ENCODE measurements around the gene HOXC10.

Gene HOXC10

DNA sequence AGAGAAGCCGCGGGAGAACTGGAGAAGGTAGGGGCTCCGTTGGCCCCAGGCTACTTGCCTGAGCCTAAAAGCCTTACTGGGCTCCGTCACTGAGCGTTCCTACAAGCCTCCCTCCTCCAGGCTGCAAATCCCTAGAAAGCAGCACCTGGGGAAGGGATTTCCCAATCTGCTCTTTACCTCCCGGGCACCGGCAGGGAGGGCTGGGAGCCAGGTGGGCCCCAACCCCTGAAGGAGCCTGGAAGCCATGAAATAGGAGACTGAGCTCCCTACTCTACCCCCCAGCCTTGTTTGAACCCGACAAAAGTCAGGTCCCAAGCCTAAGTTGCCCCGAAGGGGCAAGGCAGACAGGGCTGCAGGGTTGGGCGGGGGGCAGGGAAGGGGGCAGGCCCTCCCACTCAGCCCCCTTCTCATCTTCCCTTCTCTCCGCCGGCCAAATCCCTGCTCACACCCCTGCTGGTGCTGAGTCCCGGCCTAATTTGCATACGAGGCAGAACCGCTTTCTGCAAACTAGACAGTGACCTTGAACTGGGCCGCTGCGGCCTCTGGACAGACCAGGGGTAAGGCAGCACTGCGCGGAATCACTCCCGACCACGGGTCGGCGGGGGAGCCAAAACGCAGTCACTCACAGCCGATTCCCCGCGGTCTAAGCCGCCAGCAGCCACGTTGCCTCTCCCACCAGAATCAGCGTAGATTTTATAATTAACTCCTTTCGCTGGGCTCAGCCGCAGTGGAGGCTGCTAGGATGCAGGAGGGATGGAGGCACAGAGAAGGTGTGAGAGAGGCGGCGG, 34.0 kb upstream of the HOXC10 start:
- no peak for DNase-seq (ENCODE audit: low spot score)

DNA sequence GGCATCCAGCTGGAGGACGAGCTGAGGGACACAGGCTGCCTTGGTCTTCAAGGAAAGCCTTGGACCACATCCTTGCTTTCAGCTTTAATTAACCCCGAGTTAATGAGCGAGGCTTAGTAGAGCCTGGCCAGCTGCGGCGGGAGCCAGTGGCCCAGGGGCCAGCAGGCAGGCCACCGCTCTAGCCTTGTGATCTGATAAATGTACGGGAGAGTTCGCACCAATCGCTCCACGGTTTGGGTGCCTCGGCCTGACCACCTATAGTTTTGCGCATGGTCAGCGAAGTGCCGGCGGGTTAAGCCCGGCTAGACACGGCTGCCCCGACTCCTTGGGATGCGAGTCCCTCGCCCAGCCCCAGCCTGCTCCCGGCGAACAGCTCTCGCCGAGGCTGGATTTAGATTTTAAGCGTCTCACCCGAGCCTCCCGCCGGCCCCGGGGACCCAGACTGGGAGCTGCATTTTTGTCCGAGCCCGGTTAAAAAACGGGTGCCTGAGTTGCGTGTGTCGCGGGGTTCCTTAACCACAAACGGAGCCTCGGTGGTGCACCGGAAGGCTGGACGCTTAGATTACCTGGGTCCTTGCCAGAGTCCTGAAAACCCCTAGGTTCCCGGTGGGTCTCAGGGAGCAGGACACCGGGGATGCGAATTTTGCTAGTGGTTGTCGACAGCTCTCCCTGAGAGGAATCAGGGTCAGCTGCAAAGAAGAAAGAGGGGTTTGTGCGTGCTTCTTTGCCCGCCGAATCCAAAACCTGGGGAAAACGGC, 33.2 kb upstream of the HOXC10 start:
- DNase-seq (ENCODE audit: low spot score): no peak

DNA sequence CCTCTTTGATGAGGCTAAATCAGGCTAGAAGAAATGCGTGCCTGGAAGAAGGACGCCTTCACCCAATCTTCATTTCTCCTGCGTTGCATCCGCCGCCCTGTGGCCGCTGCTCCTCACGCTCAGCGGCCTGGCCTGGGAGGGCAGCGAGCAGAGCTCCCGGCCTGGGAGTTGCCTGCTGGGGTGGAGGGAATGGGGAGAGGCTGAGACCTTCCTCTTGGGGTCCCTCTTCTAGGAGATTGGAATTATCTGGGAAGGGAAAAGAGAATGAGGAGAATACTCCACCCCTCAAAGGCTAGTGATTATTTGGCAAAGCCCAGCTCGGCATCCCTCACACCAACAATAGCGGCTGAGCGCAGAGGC, 32.6 kb upstream of the HOXC10 start:
- no peak for DNase-seq (ENCODE audit: low spot score)

DNA sequence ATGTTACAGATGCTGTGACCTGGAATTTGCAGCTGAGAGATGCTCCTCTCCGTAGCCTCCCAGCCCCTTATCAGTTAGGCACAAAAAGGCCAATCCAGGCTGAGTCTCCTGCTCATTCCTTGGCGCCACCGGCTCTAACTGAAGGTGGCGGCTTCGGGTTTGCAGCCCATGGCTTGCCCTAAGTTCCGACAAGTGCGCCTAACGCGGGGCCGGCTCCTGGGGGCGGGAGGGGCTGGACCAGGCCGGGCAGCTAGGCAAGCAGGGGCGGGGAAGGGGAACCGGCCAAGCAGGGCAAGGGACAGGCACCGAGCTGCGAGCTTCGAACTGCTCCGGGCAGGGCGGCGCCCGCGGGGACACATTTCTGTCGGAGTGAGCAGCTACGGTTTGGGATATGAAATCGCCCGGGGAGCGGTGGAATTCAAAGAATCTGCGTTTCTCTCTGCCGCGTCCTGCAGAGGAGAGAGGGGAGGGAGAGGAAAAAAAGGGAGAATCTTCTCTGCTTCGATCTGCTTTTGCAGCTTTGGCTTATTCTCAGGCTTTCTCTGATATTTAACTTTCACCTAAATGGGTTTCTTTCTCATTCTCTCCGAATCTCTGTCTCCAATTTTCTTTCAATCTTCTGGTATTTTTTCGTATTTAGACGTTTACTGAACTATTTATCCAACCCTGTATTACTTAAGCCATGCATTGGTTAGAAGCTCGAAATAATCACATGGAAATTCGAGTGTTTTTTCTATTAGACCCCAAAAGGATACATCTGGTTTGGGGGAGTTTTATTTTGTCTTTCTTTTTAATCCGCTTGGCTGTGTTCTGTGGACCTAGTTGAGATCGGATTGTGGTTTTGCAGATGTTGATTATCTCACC, 31.8 kb upstream of the HOXC10 start:
- peak; percentile 63 for DNase-seq (ENCODE audit: low spot score)

DNA sequence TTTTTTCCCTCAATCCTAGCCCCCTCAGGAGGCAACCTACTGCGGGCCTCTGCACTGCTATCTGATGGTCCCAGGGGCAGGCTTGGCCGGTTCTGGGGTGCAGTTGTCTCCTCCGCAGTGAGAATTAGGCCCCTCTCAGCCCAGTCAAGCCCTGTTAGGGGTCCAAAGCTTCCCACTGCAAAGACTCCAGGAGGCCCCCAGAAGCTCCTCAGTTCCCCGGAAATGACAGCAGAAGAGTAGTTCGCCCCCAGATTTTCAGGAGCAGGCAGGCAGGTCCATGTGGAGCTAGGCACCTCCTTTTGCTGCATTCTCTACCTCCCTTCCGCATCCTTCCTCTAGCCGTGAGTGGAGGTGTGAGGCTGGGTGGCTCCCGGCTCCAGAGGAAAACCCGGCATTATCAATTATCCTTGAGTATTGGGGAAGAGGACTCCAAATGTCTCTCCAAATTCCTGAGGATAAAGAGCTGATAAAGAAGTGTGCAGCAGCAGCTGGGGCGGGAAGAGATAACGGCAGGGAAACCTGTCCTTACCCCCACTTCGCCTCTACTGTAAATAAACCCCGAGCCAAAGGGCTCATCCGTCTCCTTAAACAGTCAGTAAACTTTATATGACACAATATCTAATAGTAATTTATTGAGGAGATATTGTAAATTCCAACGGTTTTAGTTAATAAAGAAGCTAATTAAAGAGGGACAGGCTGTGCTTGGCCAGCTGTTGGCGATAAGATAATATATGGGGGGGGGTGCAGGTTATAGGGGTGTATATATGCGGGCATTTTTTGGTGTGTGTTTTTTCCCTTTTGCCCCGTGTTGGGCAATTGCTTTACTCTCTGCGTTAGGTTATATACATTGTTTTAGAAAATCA, 30.9 kb upstream of the HOXC10 start:
- no peak for DNase-seq (ENCODE audit: low spot score)

DNA sequence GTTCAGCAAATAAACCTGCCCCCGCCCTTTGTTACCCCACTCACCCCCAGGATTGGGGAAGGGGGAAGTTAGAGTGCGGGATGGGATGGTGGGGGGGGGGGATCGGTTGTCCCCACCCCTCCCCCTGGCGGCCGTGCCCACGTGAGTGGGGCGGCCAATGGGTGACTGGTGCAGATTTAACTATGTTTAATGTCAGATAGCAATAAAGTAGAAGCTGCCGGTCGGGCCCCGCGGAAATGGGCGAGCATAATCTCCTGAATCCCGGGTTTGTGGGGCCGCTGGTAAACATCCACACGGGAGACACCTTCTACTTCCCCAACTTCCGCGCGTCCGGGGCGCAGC, 30.3 kb upstream of the HOXC10 start, which contains the start of gene HOXC12:
Gene HOXC12 (plus strand): TSS at position 210 of the 342 bp plus-strand sequence. CDS start 27 bp downstream, at position 237.
- no peak for DNase-seq (ENCODE audit: low spot score)

DNA sequence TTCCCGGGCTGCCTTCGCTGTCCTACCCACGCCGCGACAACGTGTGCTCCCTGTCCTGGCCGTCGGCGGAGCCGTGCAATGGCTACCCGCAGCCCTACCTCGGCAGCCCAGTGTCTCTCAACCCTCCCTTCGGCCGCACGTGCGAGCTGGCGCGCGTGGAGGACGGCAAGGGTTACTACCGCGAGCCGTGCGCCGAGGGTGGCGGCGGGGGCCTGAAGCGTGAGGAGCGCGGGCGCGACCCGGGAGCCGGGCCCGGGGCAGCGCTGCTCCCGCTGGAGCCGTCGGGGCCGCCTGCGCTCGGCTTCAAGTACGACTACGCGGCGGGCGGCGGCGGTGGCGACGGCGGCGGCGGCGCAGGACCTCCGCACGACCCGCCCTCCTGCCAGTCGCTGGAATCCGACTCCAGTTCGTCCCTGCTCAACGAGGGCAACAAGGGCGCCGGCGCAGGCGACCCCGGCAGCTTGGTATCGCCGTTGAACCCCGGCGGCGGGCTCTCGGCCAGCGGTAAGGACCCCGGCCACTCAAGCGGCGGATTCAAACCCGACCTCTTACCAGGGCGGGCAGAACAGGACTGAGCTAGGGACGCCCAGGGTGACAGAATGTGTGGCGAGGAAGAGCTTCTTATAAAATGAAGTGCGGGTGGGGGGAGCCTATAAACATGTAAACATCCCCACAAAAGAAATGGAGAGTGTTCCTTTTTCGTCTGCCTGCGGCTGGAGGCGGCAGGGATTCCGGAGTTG, 29.7 kb upstream of the HOXC10 start:
- no peak for DNase-seq (ENCODE audit: low spot score)

DNA sequence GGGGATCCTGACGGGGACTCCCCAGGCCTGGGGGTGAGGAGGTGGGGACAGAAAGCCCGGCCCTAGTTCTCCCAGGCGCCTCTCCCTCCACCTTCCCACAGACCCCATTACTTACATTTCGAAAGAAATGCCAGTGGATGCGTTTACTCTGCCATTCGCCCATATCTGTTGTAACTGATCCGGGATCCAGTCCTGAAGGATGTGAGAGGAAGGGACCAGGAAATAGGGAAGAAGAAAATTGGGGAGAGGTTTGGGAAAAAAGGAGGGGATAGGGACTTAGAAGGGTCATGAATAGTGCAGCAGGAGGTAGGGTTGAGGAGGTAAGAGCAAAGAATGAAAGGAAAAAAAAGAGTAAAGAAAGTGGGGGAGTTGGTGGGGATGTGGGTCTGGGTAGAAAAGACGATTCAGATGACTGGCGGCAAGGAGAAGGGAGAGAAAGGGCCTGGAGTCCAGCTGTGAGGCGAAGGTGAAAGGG, 29.1 kb upstream of the HOXC10 start:
- no peak for DNase-seq (ENCODE audit: low spot score)

DNA sequence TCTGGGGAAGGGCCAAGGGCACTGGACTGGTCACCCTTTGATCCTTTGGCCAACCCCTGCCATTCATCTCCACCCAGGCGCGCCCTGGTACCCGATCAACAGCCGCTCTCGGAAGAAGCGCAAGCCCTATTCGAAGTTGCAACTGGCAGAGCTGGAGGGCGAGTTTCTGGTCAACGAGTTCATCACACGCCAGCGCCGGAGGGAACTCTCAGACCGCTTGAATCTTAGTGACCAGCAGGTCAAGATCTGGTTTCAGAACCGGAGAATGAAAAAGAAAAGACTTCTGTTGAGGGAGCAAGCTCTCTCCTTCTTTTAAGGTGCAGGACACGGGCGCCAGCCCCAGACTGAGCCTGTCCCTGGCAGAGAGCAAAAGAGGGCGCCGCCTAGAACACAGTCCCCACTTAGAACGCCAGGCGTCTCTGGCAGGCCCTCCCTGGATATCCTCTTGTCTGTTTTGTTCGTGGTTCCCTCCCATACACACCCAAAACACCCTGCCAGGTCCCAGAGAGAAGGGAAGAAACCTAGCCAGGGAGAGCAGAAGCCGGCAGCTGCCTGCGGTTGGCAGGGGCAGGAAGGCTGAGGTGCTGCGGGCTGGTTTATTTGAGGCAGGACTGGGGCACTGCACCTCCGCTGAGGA, 28.6 kb upstream of the HOXC10 start:
- peak; percentile 29 for DNase-seq (ENCODE audit: low spot score)

DNA sequence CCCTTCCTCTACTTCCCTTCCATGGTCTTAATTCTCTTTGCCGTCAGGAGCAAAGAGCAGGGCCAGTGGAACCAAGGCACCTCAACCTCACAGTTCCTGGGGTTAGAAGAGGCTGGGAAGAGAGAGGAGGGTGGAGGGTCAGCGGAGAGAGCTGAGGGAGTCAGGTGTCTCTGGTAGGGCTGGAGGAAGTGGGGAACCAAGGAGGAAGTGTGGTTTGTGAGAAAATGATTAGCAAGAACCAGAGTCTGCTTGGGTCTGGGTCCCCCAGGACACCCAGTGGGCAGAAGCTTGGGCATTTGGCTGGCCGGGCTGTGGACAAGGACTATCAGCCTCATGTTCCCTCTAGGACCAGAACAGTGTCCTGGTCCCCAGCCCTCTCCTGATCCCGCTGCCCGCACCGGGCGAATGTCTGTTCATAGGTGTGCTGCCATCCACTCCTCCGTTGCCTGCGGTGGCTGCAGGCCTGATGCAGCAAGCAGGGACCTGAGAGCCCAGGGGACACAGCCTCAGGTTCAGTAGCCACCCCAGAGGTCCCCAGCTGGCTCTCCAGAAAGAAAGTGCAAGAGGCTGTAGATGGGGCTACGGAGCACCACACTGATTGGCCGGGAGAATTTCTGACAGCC, 27.9 kb upstream of the HOXC10 start:
- no peak for DNase-seq (ENCODE audit: low spot score)

DNA sequence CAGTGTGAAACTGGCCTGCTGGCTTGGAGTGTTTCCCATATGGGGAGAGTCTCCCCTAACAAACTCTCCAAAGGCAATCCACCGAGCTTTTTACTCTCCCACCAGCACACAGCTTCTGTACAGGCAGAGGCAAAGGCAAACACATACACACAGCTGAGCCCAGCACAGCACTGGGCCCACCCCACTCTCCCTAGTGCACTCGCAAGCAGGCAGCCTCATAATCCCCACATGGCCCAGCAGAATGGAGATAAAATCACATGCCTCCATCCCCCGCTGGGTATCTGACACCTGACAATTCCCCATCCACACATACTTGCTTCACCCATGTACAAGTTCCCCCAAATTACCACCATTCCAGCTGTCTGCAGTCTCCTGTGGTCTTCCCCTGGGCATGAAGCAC, 26.8 kb upstream of the HOXC10 start:
- no peak for DNase-seq (ENCODE audit: low spot score)

DNA sequence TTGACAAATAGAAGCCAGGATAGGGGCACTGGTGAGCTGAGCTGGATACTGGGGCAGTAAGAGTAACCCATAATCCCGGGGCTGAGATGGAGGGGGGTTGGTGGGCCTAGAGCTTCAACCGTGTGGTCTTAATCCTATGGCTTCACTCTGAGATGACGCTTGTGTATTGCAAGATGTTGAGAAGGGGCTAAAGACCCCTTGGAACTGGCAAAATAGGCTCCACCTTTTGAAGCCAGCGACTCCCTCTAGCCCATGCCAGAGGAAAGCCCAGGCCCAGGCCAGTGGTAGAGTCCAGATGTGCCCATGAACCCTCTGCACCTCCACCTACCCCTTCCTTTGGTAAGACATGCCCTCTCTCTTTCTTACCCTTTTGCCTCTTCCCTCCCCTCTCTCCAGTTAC, 25.6 kb upstream of the HOXC10 start:
- DNase-seq (ENCODE audit: low spot score): no peak

DNA sequence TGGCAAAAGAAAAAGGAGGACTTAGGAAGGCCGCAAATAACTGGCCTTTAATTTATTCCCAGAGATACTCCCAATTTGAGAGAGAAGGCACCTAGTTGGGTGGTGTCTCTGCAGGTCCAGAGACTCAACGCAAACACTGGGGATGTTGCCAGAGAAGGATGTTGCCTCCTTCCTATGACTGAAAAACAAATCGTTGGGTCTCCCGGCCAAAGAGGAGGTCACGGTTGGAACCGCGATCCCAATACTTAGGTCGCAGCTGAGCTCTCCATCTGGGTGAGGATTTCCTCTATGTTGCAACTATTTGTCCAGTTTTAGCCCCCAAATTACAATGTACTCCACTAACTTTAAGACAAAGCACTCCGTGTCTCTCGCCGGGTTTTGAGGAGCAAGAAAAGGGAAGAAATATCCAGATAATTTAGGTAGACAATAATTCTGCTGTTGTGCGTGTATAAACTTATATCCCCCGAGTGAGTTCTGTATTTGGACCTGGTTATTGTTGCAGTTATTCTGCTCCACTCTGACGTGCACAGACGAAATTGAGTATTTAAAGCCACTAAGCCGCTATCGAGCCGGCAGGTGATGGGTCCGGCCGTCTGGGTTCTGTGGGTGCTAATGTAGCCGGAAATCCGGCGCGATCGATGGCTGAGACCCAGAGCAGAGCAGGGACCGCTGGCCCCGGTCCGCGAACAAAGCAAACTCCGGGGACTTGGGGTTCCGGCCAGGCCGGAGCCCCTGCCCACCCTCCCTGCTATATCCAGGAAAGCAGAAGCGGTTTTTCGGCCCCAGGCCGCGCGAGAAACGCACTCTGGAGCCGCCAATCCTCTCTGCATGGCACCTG, 24.5 kb upstream of the HOXC10 start:
- DNase-seq (ENCODE audit: low spot score): no peak

DNA sequence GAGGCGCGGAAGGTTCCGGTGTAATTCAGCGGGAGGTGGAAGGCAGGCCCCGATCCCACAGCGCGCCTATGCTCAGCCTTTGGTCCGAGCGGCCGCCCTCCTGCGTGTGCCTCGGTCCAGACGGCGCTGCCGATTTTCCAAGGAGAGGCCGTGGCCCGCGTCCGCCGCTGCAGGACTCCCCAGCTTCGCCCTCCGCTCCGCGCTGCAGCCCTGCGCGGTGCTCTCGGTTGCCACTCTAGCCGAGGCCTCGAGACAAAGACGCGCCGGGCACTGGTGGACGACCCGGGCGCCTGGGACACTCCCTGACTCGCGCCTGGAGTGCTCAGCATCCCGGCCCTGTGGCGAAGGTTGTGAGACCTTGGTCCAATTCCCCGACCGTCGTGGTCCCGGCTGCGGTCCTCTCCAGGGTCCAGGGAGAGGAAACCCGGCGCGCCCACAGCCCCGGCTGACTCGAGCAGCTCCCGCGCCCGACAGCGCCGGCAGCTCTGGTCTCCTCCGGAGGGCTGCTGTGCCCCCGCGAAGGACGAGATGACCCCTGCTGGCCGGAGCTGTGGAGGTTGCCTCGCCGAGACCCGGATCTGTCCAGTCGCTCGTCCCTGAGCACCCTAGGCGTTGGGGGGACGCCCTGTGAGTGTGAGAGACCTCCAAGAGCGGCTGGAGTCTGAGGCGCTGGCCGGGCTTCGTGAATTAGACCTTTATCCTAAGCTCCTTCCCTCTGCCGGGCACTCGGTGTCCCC, 23.8 kb upstream of the HOXC10 start:
- no peak for DNase-seq (ENCODE audit: low spot score)

DNA sequence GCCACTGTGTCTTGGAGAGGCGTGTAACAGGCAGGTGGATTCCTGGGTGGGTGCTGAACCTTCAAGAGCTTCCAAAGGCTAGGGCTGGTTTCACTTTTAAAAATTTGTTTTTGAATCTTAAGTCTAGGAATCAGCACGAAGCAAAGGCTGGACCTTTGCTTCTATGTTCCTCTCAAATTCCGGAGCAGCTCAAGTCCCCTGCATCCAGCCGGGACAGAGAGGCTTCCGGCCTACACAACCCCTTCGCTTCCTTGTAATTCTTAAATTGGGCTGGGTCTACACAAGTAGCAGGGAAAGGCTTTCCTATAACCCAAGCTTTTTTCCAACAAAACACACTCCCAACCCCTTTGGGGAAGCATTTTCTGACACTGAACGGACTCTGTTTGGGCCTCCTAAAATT, 21.9 kb upstream of the HOXC10 start:
- DNase-seq (ENCODE audit: low spot score): no peak

DNA sequence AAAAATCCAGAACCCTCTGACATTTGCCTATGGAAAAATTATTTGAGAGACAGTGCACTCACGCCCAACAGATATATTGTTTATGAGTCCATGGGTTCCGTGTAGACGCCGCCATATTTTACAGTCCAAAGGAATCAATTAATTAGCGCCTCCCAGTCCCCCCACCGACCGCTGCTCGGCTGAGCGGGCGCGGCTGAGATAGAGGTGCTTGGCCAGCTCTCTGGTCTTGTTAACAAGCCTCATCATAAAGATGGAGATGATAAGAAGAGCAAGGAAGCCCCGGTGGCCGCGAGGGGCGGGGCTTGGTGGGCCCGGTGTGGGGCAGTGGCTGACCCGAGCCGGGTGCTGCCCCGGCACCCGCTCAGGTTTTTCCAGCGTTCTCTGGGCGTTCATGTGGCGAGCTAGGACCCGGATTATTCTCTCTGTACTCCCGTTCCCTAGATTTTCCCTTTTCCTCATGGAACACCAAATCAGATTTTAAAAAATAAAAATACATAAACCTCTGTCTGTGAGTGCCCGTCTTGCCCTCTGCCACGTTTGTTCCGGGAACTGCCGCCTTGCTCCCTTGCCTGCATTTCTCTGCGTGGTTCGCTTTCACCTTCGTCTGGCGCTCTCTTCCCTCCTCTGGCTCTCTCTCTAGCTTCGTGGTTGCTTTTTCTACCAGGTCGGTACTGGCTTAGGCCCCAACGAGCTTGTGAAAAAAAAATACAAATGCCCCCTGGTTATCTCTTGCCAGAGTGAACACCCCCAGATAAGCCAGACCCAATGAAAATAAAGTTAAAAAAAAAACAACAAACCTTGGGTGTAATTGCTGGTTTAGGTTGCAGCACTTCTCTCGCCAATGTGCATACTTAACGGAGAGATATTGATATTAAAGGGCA, 21.3 kb upstream of the HOXC10 start:
- no peak for DNase-seq (ENCODE audit: low spot score)

DNA sequence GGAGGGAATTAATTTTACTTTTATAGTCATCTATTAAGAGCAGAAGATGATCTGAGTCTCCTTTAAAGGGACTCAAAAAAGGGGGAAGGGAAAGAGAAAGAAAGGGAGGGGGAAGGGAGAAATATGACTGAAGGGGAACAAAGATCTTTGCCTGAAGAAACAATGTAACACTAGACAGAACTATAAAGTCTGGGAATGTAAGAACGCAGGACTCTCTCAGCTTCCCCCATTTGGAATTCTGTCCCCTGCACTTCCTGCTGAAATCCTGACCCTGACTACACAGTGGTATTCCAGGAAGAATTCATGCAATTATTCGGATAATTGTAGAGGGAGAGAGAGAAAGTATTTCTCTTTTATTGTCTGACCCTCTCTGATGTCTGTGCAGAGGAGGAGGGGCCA, 20.6 kb upstream of the HOXC10 start:
- no peak for DNase-seq (ENCODE audit: low spot score)
